ENCODE measurements around the gene SLC28A1.
"Not testable (repeated sequence)": the region's sequence is repeated elsewhere in the genome, so short reads cannot be mapped to it uniquely, and the experiment has no call there.

The SLC28A1 gene

DNA sequence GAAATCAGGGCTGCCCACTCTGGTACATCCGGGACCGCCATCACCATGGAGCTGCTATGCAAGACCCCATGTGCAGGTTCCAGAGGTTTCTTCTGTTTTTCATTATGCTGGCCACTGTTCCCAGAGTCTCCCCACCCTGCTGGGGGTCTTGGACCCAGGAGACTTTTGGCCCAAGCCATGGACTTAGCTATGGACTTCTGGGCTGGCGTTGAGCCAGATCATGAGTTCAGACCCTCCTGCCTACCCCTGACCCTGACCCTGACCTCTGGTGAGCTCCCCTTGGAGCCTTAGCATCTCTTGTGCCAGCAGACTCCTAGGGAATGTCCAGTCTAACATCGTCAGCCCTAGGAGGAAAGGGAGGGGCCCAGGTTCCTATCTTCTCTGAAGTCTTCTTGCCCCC, 25.3 kb downstream of the SLC28A1 start:
- no peak for DNase-seq (ENCODE audit: low read depth in 2 of 3, low spot score in 1 of 3)

DNA sequence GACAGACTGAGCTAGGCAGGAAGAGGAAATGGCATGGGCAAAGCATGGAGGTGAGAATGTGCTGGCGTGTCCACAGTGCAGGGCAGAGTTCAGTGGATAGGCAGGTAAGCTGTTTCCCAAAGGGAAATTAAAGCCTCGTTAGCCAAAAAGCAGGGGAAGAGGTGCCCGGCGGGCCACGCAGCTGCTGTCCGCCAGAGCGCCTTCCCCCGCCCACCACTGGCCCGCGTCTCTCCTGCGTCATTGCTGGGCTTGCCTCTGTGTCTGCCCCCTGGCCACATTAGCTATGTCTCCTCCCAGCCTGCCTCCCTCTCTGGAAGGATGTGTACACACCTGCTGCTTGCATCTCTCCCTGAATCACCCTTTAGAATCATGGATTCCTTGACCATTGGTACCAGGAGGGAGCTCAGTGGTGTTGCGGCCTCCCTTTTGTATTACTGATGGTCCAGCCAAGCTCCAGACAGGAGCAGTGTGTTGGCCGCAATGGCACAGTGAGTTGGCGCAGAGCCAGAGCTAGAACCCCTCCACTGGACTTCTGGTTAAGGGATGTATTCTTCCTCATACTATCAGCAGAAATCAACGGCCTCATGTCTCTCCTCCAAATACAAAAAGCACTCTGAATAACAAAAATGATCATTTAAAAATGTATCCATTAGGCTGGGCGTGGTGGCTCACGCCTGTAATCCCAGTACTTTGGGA, 26.6 kb downstream of the SLC28A1 start:
- no peak for DNase-seq (ENCODE audit: low read depth in 2 of 3, low spot score in 1 of 3)

DNA sequence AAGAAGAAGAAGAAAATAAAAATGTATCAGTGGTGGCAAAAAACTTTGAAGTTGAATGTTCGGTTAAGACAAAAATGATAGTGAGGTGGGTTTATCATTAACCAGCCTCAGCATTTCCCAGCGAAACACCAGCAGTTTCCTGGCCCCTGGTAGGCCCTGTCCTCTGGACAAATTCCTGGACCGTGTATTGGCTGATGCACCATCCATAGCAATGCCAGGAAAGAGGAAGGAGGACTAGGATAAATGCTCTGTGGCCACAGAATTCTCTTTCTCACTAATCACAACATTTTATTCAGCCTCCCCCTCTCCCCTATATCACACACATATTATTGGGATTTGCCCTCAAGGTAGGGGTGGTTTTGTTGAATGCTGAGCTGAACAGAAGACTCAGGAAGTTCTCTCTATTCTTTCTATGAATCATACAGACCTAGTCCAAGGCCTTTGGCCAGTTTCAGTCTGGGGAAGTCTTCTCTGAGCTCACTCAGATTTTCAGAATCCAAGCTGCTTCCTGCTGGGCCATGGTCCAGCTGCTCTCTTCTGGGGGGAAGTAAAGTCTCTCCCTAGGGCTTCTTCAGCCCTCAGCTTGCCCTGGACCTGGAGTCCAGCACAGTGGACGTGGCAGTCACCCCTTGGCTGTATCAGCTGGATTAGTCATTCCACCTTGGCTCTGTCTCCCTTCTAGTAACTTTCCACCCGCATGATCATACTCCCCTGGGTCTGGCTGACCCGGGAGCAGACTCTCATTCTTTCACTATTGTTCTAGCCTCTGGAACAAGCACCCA, 27.6 kb downstream of the SLC28A1 start:
- DNase-seq (ENCODE audit: low read depth in 2 of 3, low spot score in 1 of 3) = no peak

DNA sequence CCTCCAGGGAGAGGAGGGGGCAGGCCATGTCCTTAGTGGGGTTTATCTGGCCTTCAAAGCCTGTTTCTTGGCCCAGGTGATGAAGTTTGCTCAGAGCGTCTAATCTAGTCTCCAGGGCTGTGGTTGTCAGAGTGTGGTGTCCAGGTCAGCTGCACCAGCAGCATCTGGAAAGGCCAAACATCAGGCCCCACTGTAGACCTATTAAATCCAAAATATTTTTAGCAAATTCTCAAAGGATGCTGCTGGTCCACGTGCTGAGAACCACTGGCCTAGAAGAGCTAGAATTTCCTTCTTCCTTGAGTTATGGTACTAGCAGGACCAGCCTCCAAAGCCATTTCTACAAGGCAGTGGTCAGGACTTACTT, 28.9 kb downstream of the SLC28A1 start:
- DNase-seq (ENCODE audit: low read depth in 2 of 3, low spot score in 1 of 3) = no peak

DNA sequence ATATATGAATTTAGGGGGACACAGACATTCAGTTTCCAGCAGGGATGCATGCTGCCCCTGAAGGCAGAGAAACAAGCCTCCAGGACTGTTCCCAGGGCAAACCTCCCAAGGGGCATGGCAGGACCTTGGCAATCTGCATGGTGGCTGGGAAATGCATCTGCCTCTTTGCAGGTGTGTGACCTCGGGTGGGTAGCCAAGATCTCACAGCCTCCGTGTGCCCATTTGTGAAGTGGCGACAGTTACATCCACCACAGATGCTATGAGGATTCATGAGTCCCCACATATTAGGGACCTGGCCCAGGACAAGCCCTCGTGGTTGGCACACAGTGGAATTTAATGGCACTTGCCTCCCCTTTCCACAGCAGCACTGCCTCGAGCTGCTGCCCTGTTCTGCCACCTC, 29.9 kb downstream of the SLC28A1 start:
- DNase-seq (ENCODE audit: low read depth in 2 of 3, low spot score in 1 of 3) = no peak

DNA sequence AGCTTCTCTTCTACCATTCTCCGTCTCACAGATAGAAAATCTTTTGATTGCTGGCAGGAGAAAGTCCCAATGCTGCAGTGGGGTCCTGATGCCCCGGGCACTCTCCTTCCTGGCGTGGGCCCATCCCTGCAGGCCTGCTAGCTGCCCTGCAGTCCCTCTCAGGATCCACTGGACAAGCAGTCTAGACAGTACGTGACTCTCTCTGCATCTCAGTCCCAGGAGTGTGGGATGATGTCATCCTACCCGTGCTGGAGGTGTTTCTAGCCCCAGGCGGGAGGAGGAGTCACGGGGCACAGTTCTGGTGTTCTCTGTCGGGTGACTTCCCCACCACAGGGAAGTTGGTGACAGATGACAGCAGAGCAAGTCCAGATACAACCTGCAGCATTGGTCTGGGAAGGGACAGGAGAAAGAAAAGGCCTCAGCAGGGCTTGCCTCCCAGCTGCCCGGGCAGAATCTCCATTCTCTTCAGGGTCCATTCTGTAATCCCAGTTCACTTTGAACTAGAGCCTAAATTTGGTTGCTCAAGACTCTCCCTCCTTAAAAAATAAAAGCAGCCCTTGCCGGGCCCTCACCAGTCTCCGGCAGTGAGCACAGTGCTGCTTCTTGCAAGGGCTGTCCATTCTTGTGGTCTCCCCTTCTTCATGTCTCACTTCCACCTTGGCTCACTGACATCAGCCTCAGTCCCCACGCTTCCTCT, 30.6 kb downstream of the SLC28A1 start:
- peak; percentile 22 to 63 (median 55) for DNase-seq (ENCODE audit: low read depth in 2 of 3, low spot score in 1 of 3)

DNA sequence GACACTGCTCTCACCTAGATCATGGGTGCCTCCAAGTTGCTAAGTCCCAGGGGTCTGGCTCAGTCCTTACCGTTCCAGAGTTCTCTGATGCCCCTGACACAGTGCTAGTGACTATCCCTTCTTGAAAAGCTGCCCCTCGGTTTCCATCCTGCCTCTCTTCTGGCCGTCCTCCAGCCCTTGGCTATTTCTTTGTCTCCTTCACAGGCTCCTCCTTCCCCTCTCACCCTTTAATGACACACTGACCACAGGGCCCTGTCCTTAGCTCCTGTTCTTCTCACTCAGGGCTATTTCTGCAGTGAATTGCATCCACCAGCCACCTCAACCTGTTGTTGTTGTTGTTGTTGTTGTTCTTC, 31.1 kb downstream of the SLC28A1 start:
- no peak for DNase-seq (ENCODE audit: low read depth in 2 of 3, low spot score in 1 of 3)

DNA sequence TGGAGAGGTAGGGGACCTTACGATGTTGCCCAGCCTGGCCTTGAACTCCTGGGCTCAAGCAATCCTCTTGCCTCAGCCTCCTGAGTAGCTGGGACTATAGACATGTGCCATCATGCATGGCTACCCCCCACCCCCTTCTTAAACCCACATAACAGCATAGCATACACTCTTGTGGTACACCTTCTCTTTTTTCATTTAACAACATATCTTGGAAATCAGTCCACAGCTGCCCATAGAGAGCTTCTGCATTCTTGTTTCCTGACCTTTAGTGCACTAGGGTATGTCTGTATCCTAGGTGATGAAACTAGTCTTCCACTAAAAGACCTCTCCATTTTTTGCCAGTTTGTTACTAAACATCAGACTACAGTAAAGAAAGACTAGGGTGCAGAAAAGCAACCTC, 33.0 kb downstream of the SLC28A1 start:
- no peak for DNase-seq (ENCODE audit: low read depth in 2 of 3, low spot score in 1 of 3)

DNA sequence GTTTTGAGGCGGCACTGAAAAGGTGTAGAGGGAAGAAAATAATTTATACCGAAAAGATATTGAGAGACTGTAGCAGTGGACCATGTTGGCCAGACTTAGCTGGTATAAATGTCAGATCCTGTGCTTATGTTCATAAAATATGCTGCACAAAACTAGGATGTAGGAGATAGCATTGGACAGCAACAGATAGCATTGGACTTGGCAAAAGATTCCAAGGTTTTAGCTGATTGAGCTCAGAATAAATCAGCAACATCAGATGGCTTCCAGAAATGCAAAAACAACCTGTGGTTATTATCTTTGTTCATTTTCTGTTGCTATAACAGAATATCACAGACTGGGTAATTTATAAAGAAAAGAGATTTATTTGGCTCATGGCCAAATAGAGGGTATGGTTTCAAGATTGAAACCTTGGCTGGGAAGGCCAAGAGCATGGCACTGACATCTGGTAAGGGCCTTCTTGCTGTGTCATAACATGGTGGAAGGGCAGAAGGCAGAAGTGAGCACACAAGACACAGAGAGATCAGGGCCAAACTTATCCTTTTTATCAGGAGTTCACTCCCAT, 34.7 kb downstream of the SLC28A1 start:
- DNase-seq (ENCODE audit: low read depth in 2 of 3, low spot score in 1 of 3) = no peak

DNA sequence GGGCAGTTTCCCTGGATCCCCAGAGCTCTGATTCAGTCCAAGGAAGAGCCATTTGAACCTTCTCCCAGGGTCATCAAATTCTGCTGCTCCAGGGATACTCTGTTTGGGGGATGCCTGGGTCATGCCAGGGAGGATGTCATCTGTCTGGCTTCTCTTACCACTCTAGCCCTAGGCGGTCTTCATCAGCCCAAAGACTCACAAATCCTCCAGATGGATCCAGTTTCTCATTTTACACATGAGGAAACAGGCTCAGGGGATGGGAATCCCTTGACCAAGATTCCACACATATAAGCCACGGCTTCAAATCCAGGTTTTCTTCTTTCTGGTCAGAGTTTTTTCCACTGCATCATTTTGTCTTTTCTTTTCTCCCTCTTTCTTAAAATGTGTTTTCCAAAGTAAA, 36.7 kb downstream of the SLC28A1 start:
- no peak for DNase-seq (ENCODE audit: low read depth in 2 of 3, low spot score in 1 of 3)

DNA sequence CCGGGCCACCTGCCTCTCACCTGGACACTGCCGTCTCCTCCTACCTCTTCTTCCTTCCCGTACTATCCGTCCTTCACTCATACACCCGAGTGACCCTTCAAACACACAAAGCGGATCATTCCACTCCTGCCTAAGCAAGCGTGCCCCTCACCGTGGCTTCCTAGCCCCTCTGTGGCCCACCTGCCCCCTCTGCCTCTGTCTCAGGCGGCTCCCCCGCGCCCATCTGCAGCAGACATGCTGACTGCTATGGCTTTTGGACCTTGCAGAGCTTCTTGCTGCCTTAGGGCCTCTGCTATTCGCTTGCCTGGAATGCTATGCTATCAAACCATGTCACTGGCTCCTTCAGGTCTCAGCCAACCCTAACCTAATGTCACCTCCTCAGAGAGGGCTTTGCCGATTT, 38.1 kb downstream of the SLC28A1 start:
- no peak for DNase-seq (ENCODE audit: low read depth in 2 of 3, low spot score in 1 of 3)

DNA sequence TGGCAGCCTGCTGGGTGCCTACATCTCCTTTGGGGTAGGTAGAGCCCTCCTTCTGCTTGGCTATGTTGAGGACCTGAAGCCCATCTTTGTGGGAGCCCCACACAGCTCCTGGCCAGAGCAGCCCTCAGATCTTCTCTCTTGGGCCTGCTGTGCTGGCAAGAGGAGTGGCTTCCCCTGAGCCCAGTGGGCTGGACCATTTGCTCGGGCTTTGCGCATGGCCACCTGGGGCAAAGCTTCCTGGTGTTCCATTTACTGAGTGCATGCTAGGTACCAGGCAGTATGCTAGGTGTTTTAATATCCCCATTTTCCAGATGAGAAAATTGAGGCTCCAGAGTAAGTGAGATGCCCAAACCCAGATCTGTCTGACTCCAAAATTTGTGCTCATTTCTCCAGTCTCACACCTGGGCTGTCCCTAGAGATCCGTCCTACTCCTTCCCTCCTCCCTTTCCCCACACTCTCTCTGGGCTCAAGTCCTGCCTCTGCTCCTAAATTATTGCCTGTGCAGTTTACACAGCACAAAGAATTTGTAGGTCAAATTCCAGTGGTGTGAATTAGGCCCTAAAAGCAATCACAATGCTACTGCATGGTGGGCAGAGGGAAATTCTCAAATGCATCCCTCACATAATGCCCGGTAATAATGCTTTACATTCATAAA, 39.7 kb downstream of the SLC28A1 start:
- no peak for DNase-seq (ENCODE audit: low read depth in 2 of 3, low spot score in 1 of 3)

DNA sequence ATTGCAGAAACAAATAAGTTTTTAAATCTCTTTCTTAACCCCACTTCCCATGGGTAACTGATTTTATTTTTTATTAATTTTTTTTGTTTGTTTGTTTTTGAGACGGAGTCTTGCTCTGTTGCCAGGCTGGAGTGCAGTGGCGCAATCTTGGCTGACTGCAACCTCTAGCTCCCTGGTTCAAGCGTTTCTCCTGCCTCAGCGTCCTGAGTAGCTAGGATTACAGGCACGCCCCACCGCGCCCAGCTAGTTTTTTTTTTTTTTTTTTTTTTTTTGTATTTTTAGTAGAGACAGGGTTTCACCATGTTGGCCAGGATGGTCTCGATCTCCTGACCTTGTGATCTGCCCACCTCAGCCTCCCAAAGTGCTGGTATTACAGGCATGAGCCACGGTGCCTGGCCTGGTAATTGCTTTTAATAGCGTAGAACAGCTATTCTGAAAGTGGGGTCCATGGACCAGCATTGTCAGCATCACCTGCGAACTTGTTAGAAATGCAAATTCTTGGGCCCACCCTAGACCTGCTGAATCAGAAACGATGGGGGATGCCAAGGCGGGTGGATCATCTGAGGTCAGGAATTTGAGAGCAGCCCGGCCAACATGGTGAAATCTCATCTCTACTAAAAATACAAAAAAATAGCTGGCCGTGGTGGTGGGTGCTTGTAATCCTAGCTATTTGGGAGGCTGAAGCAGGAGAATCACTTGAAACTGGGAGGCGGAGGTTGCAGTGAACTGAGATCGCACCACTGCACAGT, 40.5 kb downstream of the SLC28A1 start:
- not testable (repeated sequence) for DNase-seq (ENCODE audit: low read depth in 2 of 3, low spot score in 1 of 3)

DNA sequence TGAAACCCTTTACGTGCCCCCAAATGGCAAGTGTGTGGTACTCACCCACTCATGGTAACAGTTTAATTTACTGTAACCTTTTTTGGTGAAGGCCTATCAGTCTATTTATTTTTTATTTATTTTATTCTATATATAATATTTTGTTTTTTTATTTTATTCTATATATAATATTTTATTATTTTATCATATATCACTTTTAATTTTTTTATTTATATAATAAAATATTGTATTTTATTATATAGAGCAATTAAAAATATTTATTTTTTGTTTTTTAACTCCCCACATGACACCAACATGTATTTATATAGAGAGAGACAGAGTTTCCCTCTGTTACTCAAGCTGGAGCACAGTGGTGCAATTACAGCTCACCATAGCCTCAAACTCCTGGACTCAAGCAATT, 41.4 kb downstream of the SLC28A1 start:
- DNase-seq (ENCODE audit: low read depth in 2 of 3, low spot score in 1 of 3) = no peak

DNA sequence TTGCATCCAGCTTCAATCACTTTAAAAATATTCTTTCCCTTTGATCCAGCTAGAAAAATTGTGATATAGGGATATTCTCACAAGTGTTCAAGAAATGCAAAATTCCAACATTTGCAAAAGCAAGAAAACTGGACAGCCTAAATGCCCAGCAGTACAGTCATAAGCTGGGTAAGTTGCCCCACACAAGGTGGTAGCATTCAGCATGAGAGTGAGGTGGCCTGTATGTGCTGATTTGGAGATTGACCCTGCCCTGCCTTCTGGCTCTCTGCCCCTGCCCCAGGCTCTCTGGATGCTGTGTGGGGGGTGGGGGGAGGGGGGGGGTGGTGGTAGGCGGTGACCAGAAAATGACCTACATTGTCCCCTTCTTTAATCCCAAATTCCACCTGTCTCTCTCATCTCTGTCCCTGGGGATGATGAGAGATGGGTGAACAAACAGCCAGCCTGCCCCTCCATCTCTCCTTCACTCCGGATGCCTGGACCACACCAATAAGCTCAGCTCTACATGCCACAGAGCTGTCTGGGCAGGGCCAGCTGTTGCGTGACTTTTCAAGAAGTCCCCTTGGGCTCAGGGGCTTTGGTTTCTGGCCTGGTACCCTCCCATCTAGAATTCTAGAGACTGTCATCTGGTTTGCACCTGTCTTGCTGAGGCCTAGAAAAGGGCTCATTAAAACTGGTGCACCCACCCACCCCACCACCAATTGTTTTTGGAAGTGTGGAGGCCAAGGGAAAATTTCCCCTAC, 42.2 kb downstream of the SLC28A1 start:
- DNase-seq (ENCODE audit: low read depth in 2 of 3, low spot score in 1 of 3) = no peak

DNA sequence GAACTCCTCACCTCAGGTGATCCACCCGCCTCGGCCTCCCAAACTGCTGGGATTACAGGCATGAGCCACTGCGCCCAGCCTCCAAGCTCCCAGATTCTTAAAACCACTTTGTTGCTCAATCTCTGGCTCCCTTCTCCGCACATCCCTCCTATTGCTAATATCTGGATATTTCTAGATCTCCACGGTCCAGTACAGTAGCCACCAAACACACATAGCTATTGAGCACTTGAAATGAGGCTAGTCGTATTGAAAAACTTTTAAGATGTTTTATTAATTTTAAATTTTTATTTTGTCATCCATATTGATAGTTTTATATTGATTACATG, 44.3 kb downstream of the SLC28A1 start:
- DNase-seq (ENCODE audit: low read depth in 2 of 3, low spot score in 1 of 3) = no peak

DNA sequence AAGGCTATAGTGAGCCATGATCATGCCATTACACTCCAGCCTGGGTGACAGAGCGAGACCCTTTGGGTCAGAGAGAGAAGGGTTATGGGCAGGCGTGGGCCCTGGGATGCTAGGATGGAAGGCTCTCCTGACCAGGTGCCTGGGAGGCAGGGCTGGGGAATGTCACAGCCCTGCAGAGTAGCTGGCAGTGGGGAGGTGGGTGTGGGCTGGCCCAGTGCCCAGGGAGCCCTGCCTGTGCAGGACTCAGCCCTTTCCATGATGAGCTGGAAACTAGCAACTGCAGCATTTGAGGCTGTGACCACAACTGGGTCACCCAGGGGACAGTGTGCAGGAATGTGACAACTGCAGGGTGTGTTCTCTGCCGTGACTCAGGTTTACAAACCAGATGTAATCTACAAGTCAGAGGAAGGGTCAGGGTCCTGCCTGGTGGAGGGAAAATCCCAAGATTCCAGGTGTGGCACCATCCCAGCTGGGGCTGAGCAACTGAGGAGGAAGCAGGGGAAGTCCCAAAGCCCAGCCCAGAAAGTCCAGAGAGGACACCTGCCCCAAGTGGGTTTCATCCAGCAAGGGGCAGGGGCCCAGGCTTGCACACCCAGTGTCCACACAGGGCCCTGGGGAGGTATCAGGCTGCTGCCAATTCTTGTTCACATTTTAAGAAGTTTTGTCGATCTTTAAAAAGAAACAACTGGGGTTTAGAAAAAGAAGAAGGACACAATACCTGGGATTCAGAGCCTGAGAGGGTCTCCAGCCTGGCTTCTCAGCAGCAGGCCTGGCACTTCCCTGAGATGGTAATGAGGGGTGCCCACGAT, 45.5 kb downstream of the SLC28A1 start:
- DNase-seq (ENCODE audit: low read depth in 2 of 3, low spot score in 1 of 3) = no peak

DNA sequence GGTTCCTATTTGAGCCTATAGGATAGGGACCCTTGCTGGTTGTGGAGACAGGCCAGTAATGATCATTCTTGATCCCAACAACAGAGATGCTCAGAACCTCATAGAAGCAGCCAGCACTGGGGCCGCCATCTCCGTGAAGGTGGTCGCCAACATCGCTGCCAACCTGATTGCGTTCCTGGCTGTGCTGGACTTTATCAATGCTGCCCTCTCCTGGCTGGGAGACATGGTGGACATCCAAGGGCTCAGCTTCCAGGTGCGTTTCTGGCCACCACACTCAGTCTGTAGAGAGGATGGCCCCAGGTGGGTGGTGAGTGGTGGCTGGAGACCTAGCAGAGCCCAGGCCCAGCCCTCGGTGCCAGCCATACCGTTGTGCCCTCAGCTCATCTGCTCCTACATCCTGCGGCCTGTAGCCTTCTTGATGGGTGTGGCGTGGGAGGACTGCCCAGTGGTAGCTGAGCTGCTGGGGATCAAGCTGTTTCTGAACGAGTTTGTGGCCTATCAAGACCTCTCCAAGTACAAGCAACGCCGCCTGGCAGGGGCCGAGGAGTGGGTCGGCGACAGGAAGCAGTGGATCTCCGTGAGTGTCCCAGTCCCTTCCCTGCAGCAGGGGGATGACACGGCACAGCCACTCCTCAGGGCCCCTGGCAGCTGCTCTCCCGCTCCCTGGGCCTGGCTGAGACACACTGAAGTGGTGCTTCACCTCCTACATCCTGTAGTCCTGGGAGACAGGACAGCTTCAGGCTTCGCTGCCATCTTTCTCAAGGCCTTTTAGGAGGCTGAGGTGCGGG, 50.7 kb downstream of the SLC28A1 start:
- no peak for DNase-seq (ENCODE audit: low read depth in 2 of 3, low spot score in 1 of 3)

DNA sequence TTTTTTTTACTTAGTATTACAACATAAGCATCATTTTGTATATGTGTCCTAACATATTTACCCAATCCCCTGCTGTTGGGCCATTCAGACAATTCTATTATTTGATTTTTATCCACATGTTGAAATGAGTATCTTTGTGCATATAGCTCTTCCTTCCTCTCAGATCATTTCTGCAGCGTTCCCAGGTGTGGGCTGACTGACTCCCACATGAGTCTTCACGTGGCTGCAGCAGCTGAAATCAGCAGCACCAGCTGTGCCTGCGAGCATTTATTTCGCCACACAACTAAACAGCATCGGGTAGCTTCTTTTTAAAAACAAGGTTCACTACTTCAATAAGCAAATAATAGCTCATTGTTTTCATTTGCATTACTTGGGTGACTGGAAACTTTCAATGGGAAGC, 52.7 kb downstream of the SLC28A1 start:
- DNase-seq (ENCODE audit: low read depth in 2 of 3, low spot score in 1 of 3) = no peak
